Measurements from ENCODE around the gene PDPK1.
"Not testable (repeated sequence)": the region's sequence is repeated elsewhere in the genome, so short reads cannot be mapped to it uniquely, and the experiment has no call there.

PDPK1 gene

DNA sequence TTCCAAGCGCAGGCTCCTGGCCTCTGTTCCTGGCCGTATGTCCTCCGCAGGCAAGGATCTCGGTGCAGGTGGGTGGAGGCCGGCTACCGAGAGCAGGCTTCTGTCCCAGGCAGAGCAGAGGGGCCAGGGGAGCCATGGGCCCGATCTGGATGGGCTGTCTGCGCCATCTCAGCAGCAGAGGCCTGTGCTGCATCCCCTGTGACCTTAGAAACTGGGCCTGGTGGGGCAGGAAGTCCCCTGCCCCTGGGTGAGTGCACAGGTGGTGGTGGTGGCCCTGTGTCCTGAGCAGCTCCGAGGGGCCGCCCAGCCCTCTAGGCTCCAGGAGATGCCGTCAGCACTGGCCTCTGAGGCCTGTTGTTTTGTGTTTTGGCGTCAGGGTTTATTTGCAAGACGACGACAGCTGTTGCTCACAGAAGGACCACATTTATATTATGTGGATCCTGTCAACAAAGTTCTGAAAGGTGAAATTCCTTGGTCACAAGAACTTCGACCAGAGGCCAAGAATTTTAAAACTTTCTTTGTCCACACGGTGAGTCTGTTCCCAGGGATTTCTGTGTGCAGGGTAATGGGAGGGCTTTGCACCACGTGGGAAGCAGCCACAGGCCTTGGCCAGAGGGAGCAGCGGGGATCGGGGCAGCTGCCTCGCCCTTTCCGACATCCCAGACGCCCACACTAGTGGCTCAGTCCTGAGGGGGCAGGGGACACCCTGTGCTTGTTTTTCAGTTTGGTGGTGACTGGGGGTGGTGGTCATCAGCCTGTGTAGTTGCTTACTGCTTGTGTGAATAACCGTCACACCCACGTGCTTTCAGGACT is 59.1 kb downstream of the PDPK1 start:
- Mint-ChIP-seq H3K27me3 (no peaks in the 10 kb centered on the region), H3K27ac (peak overlapping the region; percentile 50), H3K4me3 (no peak overlapping the region), H3K9me3 (no peaks in the 10 kb centered on the region), H3K4me1 (ENCODE audit: low read depth) (peaks cover 29% of the 10 kb centered on the region), H3K36me3 (ENCODE audit: low read depth) (peaks cover 64% of the 10 kb centered on the region)
- DNase-seq, result no peak

GRCh38 chr16:2597560-2597902 is 59.7 kb downstream of the PDPK1 start:
- no peak overlapping the region for H3K27ac Mint-ChIP-seq
- no peaks in the 10 kb centered on the region for H3K9me3 Mint-ChIP-seq
- H3K27me3 Mint-ChIP-seq, result no peaks in the 10 kb centered on the region
- no peak for DNase-seq
- peaks cover 29% of the 10 kb centered on the region for H3K4me1 Mint-ChIP-seq (ENCODE audit: low read depth)
- H3K4me3 Mint-ChIP-seq, result no peak overlapping the region
- peaks cover 58% of the 10 kb centered on the region for H3K36me3 Mint-ChIP-seq (ENCODE audit: low read depth)

DNA sequence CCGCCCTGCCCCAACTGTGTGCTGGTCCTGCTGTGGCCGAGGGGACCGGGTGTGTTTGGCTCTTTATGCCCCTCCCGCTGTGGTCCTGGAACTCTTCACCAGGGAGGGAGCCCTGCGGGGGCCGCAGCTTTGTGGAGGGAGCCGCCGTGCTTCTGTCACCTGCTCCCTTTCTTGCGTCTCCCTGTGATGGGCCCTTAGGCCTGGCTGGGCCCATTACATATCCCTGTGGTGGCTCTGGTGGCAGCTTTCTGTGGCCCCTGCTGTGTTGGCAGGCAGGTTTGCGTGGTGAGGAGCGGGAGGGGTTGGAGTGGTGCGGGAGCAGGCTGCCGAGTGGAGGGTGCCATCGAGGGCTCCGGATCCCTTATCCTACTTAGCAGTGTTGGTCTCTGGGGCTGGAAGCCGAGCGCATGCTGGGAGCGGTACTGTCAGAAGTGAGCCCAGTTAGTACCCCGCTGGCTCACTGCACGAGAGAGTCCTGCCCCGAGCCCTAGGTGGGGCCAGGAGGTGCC is 60.4 kb downstream of the PDPK1 start:
- no peaks in the 10 kb centered on the region for H3K9me3 Mint-ChIP-seq
- DNase-seq, result no peak
- H3K4me3 Mint-ChIP-seq, result no peak overlapping the region
- no peaks in the 10 kb centered on the region for H3K27me3 Mint-ChIP-seq
- H3K4me1 Mint-ChIP-seq (ENCODE audit: low read depth), result peaks cover 27% of the 10 kb centered on the region
- H3K27ac Mint-ChIP-seq, result peak overlapping the region; percentile 44
- H3K36me3 Mint-ChIP-seq (ENCODE audit: low read depth), result peaks cover 54% of the 10 kb centered on the region

DNA sequence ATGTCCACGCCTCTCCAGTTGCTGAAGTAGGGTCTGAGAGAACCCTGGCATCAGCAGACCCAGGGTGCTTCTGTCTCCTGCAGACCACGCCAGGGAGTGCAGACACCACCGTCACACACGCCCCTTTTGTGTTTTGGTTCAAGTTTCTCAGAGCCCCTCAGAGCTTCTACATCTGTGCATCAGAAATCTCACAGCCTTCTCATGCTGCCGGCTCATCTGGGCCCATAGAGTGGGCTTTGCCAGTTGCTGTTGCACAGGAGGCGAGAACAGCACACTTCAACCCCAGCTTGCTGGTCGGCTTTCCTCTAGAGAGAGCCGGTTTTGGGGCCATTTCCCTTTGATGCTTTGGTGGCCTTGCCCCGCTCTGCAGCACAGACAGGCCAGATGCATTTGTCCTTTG is 60.9 kb downstream of the PDPK1 start:
- H3K9me3 Mint-ChIP-seq, result no peaks in the 10 kb centered on the region
- peaks cover 23% of the 10 kb centered on the region for H3K4me1 Mint-ChIP-seq (ENCODE audit: low read depth)
- no peak overlapping the region for H3K4me3 Mint-ChIP-seq
- H3K27me3 Mint-ChIP-seq, result no peaks in the 10 kb centered on the region
- peak overlapping the region; percentile 73 for H3K27ac Mint-ChIP-seq
- no peak for DNase-seq
- H3K36me3 Mint-ChIP-seq (ENCODE audit: low read depth), result peaks cover 58% of the 10 kb centered on the region

GRCh38 chr16:2599165-2599564 is 61.3 kb downstream of the PDPK1 start:
- peaks cover 19% of the 10 kb centered on the region for H3K4me1 Mint-ChIP-seq (ENCODE audit: low read depth)
- not testable (repeated sequence) for H3K4me3 Mint-ChIP-seq, DNase-seq, H3K27me3 Mint-ChIP-seq, H3K9me3 Mint-ChIP-seq
- H3K27ac Mint-ChIP-seq, result peak overlapping the region; percentile 73
- peaks cover 58% of the 10 kb centered on the region for H3K36me3 Mint-ChIP-seq (ENCODE audit: low read depth)

DNA sequence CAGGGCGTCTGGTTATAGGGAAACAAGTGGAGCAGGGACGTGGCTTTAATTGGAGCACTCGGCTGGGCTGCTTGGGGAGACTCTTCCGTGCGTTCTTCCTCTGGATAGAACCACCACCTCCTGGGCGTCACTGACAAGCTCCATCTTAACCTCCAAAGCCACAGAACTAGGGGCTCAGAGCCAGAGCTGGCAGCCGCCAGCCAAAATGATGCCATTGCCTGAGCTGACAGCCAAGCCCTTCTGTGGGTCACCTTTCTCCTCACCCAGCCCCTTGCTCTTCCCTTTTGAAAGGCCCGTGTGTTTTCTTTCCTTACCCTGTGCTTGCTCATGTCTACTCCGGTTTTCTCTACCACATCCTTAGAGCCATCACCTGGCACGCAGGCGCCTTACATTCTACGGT is 62.0 kb downstream of the PDPK1 start:
- Mint-ChIP-seq H3K4me1 (ENCODE audit: low read depth) (peaks cover 19% of the 10 kb centered on the region), H3K36me3 (ENCODE audit: low read depth) (peaks cover 54% of the 10 kb centered on the region)
- not testable (repeated sequence) for H3K27me3 Mint-ChIP-seq, H3K27ac Mint-ChIP-seq, DNase-seq, H3K9me3 Mint-ChIP-seq, H3K4me3 Mint-ChIP-seq

DNA sequence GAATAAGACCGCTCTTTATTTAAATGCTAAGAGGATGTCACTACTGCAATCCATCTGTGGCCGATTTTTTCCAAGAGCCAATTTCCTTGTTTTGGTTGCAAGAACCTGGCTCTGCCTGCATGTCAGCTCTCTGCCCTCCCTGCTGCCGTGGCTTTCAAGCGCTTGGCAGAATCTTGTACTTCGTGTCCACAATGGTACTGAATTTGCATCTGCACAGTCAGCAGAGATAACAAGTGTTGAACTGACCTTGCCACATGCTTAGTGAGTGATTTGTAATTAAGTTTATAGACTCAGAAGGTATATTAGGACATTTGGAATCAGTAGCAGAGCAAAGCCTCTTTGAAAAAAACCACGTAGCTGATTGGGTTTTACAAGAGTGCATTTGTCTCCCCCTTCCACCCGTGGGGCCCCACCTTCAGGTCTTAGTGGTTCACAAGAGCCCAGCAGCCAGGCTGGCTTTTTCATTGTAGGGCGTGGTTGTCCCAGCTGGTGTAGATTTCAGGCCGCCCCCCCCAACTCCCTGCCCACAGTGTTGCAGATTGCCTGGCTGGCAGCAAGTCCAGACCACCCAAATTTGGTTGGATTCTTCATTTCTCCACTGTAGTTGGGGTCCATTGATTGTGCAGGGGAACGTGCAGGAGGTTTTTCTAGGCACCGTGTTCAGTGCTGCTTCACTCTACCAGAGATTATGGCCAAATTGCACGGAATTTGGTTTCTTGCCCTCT is 63.6 kb downstream of the PDPK1 start:
- Mint-ChIP-seq H3K4me1 (ENCODE audit: low read depth) (peaks cover 24% of the 10 kb centered on the region), H3K27ac (peak overlapping the region; percentile 90), H3K36me3 (ENCODE audit: low read depth) (peaks cover 46% of the 10 kb centered on the region)
- not testable (repeated sequence) for H3K27me3 Mint-ChIP-seq, DNase-seq, H3K9me3 Mint-ChIP-seq, H3K4me3 Mint-ChIP-seq

GRCh38 chr16:2602175-2602574 is 64.4 kb downstream of the PDPK1 start:
- not testable (repeated sequence) for H3K27me3 Mint-ChIP-seq, DNase-seq, H3K4me3 Mint-ChIP-seq, H3K9me3 Mint-ChIP-seq
- H3K36me3 Mint-ChIP-seq (ENCODE audit: low read depth), result peaks cover 39% of the 10 kb centered on the region
- peaks cover 24% of the 10 kb centered on the region for H3K4me1 Mint-ChIP-seq (ENCODE audit: low read depth)
- H3K27ac Mint-ChIP-seq, result peak overlapping the region; percentile 90

GRCh38 chr16:2603165-2604015 is 65.6 kb downstream of the PDPK1 start:
- H3K27ac Mint-ChIP-seq, result peak overlapping the region; percentile 95
- H3K4me1 Mint-ChIP-seq (ENCODE audit: low read depth), result peaks cover 31% of the 10 kb centered on the region
- H3K4me3 Mint-ChIP-seq, result peak overlapping the region; percentile 95
- H3K27me3 Mint-ChIP-seq, result no peaks in the 10 kb centered on the region
- DNase-seq, result peak; percentile 92
- H3K9me3 Mint-ChIP-seq, result no peaks in the 10 kb centered on the region
- H3K36me3 Mint-ChIP-seq (ENCODE audit: low read depth), result peaks cover 36% of the 10 kb centered on the region

DNA sequence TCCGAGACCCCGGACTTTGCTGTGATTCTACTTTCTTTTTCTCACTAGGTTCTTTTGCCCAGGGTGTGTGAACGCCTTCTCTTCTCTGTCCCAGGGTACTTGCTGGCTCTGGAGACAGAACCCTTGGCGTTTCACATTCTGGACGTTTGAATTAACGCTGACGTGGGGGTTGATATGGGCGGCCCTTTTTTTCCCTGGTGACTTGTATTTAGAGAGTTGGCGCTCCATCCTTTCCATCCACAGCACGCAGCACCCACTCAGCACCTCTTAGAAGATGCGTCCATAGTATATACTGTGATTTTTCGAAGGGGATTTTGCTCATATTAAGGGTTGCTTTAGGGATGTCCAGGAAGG is 66.2 kb downstream of the PDPK1 start:
- Mint-ChIP-seq H3K4me3 (peak overlapping the region; percentile 95), H3K27ac (peak overlapping the region; percentile 95), H3K4me1 (ENCODE audit: low read depth) (peaks cover 31% of the 10 kb centered on the region), H3K36me3 (ENCODE audit: low read depth) (peaks cover 30% of the 10 kb centered on the region)
- H3K9me3 Mint-ChIP-seq, H3K27me3 Mint-ChIP-seq, DNase-seq: not testable (repeated sequence)

DNA sequence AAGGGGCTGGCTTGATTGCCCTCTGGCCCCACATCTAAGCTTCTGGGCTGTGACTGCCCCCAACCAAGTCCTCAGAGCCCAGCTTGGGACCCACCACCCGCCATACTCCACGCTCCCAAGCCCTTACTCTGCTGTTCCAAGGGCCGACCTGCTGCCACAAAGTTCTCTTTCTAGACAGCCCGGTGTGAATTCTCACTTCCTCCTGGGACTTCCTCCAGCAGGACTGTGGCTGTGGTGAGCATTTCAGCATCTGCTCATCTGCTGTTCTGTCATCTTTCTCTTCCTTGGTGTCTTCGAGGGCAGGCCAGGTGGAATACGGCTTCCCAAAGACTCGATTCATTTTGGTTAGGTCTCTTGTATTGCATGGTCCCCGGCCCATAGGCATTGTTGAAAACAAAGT is 69.0 kb downstream of the PDPK1 start:
- peaks cover 48% of the 10 kb centered on the region for H3K36me3 Mint-ChIP-seq (ENCODE audit: low read depth)
- peaks cover 28% of the 10 kb centered on the region for H3K4me1 Mint-ChIP-seq (ENCODE audit: low read depth)
- not testable (repeated sequence) for H3K27me3 Mint-ChIP-seq, H3K9me3 Mint-ChIP-seq, H3K4me3 Mint-ChIP-seq, H3K27ac Mint-ChIP-seq, DNase-seq

- Mint-ChIP-seq H3K4me1 (ENCODE audit: low read depth) (peaks cover 15% of the 10 kb centered on the region), H3K36me3 (ENCODE audit: low read depth) (peaks cover 35% of the 10 kb centered on the region)
- H3K9me3 Mint-ChIP-seq, DNase-seq, H3K27ac Mint-ChIP-seq, H3K27me3 Mint-ChIP-seq, H3K4me3 Mint-ChIP-seq: not testable (repeated sequence)
Observed at GRCh38 chr16:2609345-2609744, 71.5 kb downstream of the PDPK1 start.

- Mint-ChIP-seq H3K4me1 (ENCODE audit: low read depth) (peaks cover 15% of the 10 kb centered on the region), H3K9me3 (no peaks in the 10 kb centered on the region), H3K27ac (no peak overlapping the region), H3K4me3 (no peak overlapping the region), H3K27me3 (no peaks in the 10 kb centered on the region), H3K36me3 (ENCODE audit: low read depth) (peaks cover 40% of the 10 kb centered on the region)
- DNase-seq, result no peak
Observed at GRCh38 chr16:2609827-2610470, 72.1 kb downstream of the PDPK1 start.
